ENCODE data around the gene MAP3K20.

- no peak for TF ChIP-seq ATF3 (IDR thresholded peaks at IDR 0.05; ENCODE audit: borderline replicate concordance, extremely low read depth, low read depth, low read length)
- TF ChIP-seq TAF1 (IDR thresholded peaks at IDR 0.05; ENCODE audit: borderline replicate concordance, low read depth, low read length): no peak
- no peak for TF ChIP-seq CTCF (IDR thresholded peaks at IDR 0.05 in 2 of 3, conservative IDR thresholded peaks at IDR 0.05 in 1 of 3; ENCODE audit: control insufficient read depth in 2 of 3, extremely low read depth in 1 of 3, insufficient read depth in 1 of 3, low read depth in 3 of 3, low read length in 3 of 3)
- no peak for TF ChIP-seq CEBPB (IDR thresholded peaks at IDR 0.05; ENCODE audit: borderline replicate concordance in 1 of 2, low read depth in 2 of 2, low read length in 2 of 2)
- no peak for TF ChIP-seq JUND (IDR thresholded peaks at IDR 0.05; ENCODE audit: low read depth, low read length)
- no peak for TF ChIP-seq EZH2 (IDR thresholded peaks at IDR 0.05; ENCODE audit: borderline replicate concordance, control insufficient read depth, low read depth, low read length)
- no peak for TF ChIP-seq ETV6 (conservative IDR thresholded peaks at IDR 0.05 in 1 of 2, IDR thresholded peaks at IDR 0.05 in 1 of 2; ENCODE audit: borderline replicate concordance in 1 of 2, low read depth in 1 of 2)
- no peak for TF ChIP-seq RAD21 (IDR thresholded peaks at IDR 0.05; ENCODE audit: insufficient read depth, low read depth, low read length)
- TF ChIP-seq ATF2 (IDR thresholded peaks at IDR 0.05; ENCODE audit: low read length): no peak
- TF ChIP-seq NR2C2 (IDR thresholded peaks at IDR 0.05; ENCODE audit: borderline replicate concordance, control insufficient read depth, insufficient read length, low read depth): no peak
- TF ChIP-seq HDAC2 (IDR thresholded peaks at IDR 0.05): no peak
- no peak for TF ChIP-seq PKNOX1 (IDR thresholded peaks at IDR 0.05)
- no peak for TF ChIP-seq CEBPZ (IDR thresholded peaks at IDR 0.05; ENCODE audit: low read depth, low read length)
These were observed 141.0 kb downstream of the MAP3K20 start for GRCh38 chr2:173216668-173217067.
